RWPE1 (cell line): Measurements from ENCODE around the gene ZCCHC24.
"Not testable (repeated sequence)": the region's sequence is repeated elsewhere in the genome, so short reads cannot be mapped to it uniquely, and the experiment has no call there.

ENCODE experiments used
- CTCF ChIA-PET: fragments of 350-600 bp; sonication (Branson Sonifier 250); formaldehyde crosslinking; extraction: SDS; loops from one replicate; lab custom pipeline; 2021; lab: Yijun Ruan, JAX
- POLR2A ChIA-PET: fragments of 400-600 bp; formaldehyde crosslinking; extraction: SDS; loops from one replicate; lab custom pipeline; 2020; ENCODE audit warnings: antibody characterized with exemption; ENCODE audit not compliant: low non-redundant PET; lab: Yijun Ruan, JAX
- DNase-seq: peaks from one replicate; pipeline ENCODE4 v3.0.0; 2012; ENCODE audit warnings: low spot score
- H3K27ac ChIP-seq: fragments of 450-650 bp; 2 replicates; pipeline ENCODE4 v1.5.1; 2017
- CTCF ChIP-seq: fragments of 450-650 bp; conservative IDR thresholded peaks from 2 replicates; pipeline ENCODE4 v1.5.1; 2017; ENCODE audit warnings: low read depth, mild to moderate bottlenecking

ZCCHC24 gene

GRCh38 chr10:79335470-79336235 lies 109.8 kb downstream of the ZCCHC24 start:
- no peak for TF ChIP-seq CTCF
- DNase-seq: no peak
- ChIA-PET CTCF (interaction anchor here (1.6 kb wide), 1 partner anchor 11 kb away, joined by 4 read pairs; no protein-coding TSS in a partner anchor), POLR2A (interaction anchor here (0.6 to 1.5 kb wide), 3 partner anchors 9 to 261 kb away, joined by 3 to 6 read pairs (median 3); no protein-coding TSS in a partner anchor)
- no peak overlapping the region for H3K27ac ChIP-seq

- no peak overlapping the region for H3K27ac ChIP-seq
- ChIA-PET POLR2A (interaction anchor here (0.6 to 1.5 kb wide), 2 partner anchors 10 to 260 kb away, joined by 3 to 6 read pairs; no protein-coding TSS in a partner anchor), CTCF (interaction anchor here (1.6 kb wide), 1 partner anchor 12 kb away, joined by 4 read pairs; no protein-coding TSS in a partner anchor)
- DNase-seq: no peak
- TF ChIP-seq CTCF: no peak
Observed at GRCh38 chr10:79335094-79335469, 110.3 kb downstream of the ZCCHC24 start.

GRCh38 chr10:79334573-79334972 lies 110.9 kb downstream of the ZCCHC24 start:
- CTCF ChIA-PET: interaction anchor here (0.8 to 1.6 kb wide), 2 partner anchors 11 to 12 kb away, joined by 4 read pairs; no protein-coding TSS in a partner anchor

GRCh38 chr10:79333513-79333912 lies 111.9 kb downstream of the ZCCHC24 start:
- TF ChIP-seq CTCF: no peak
- POLR2A ChIA-PET: no interaction called here
- CTCF ChIA-PET: no interaction called here
- DNase-seq: peak; percentile 51
- peak overlapping the region; percentile 53; the same call in 1 of the 2 replicates for H3K27ac ChIP-seq

More at GRCh38 chr10:79334573-79334972, 110.9 kb downstream of the ZCCHC24 start:
- POLR2A ChIA-PET: interaction anchor here (1.5 kb wide), 1 partner anchor 10 kb away, joined by 6 read pairs; no protein-coding TSS in a partner anchor
- no peak for TF ChIP-seq CTCF
- DNase-seq: no peak
- H3K27ac ChIP-seq: no peak overlapping the region

- CTCF ChIA-PET: interaction anchor here (0.6 kb wide), 1 partner anchor 1198 kb away, joined by 3 read pairs; no protein-coding TSS in a partner anchor
- DNase-seq, POLR2A ChIA-PET: not testable (repeated sequence)
- H3K27ac ChIP-seq: peak overlapping the region; percentile 53; the same call in 1 of the 2 replicates
Observed at GRCh38 chr10:79332610-79333315, 112.7 kb downstream of the ZCCHC24 start.
